SK-N-SH treated with all-trans-retinoic acid at 6 μM for 48 hours (cell line): Measurements from ENCODE around the gene ME2.

Experiments
- BACH2 ChIP-seq: fragments of 250-450 bp; sonication (Bioruptor Pico); IDR thresholded peaks from 2 replicates; pipeline ENCODE4 v1.9.0; 2021; ENCODE audit warnings: mild to moderate bottlenecking, borderline replicate concordance
- CREB5 ChIP-seq: fragments of 250-450 bp; sonication (Bioruptor Pico); IDR thresholded peaks from 2 replicates; pipeline ENCODE4 v1.5.1; 2020; ENCODE audit warnings: low read depth, mild to moderate bottlenecking, moderate library complexity
- GLIS3 ChIP-seq: fragments of 250-450 bp; sonication (Bioruptor Pico); IDR thresholded peaks from 2 replicates; pipeline ENCODE4 v1.5.0; 2020; ENCODE audit warnings: mild to moderate bottlenecking, moderate library complexity
- PATZ1 ChIP-seq: fragments of 250-450 bp; sonication (Bioruptor Pico); IDR thresholded peaks from 2 replicates; pipeline ENCODE4 v1.8.0; 2020; ENCODE audit warnings: mild to moderate bottlenecking, moderate library complexity, borderline replicate concordance
- POU6F1 ChIP-seq: fragments of 250-450 bp; sonication (Bioruptor Pico); IDR thresholded peaks from 2 replicates; pipeline ENCODE4 v1.8.0; 2021; ENCODE audit warnings: low read depth, mild to moderate bottlenecking, moderate library complexity, borderline replicate concordance
- RARB ChIP-seq: fragments of 250-450 bp; sonication (Bioruptor Pico); IDR thresholded peaks from 2 replicates; pipeline ENCODE4 v1.8.0; 2021; ENCODE audit warnings: mild to moderate bottlenecking, moderate library complexity
- ZFP30 ChIP-seq: fragments of 450-650 bp; formaldehyde crosslinking; IDR thresholded peaks from 2 replicates; pipeline ENCODE4 v1.5.0; 2022; ENCODE audit warnings: mild to moderate bottlenecking, moderate library complexity
- ZNF70 ChIP-seq: fragments of 450-650 bp; formaldehyde crosslinking; IDR thresholded peaks from 2 replicates; pipeline ENCODE4 v1.5.0; 2020; ENCODE audit warnings: mild to moderate bottlenecking, moderate library complexity
- ZNF8 ChIP-seq: fragments of 450-650 bp; formaldehyde crosslinking; IDR thresholded peaks from 2 replicates; pipeline ENCODE4 v1.5.0; 2020; ENCODE audit warnings: mild to moderate bottlenecking, moderate library complexity

GRCh38 chr18:50877545-50878265 is 1.2 kb upstream of the ME2 start:
- TF ChIP-seq ZFP30 (CRISPR knock-in tag): no peak
- TF ChIP-seq RARB (CRISPR knock-in tag): no peak
- TF ChIP-seq PATZ1 (CRISPR knock-in tag): no peak
- TF ChIP-seq BACH2 (CRISPR knock-in tag): no peak
- TF ChIP-seq CREB5 (CRISPR knock-in tag): no peak
- TF ChIP-seq GLIS3 (CRISPR knock-in tag): no peak
- no peak for TF ChIP-seq POU6F1 (CRISPR knock-in tag)
- no peak for TF ChIP-seq ZNF70 (CRISPR knock-in tag)
- no peak for TF ChIP-seq ZNF8 (CRISPR knock-in tag)
